A204.1 (cell line): Measurements from ENCODE around the gene SCGB3A1.

Experiments
- FAIRE-seq: peaks from 2 replicates; lab custom pipeline; 2012; peaks lifted over from hg19 to GRCh38; lab: Jason Lieb, UNC

SCGB3A1 gene

GRCh38 chr5:180604271-180604670 lies 13.0 kb upstream of the SCGB3A1 start:
- no peak for FAIRE-seq

- no peak for FAIRE-seq
Observed at GRCh38 chr5:180603076-180603594, 11.8 kb upstream of the SCGB3A1 start.

GRCh38 chr5:180602481-180603075 lies 11.3 kb upstream of the SCGB3A1 start:
- no peak for FAIRE-seq

GRCh38 chr5:180601591-180602480 lies 10.5 kb upstream of the SCGB3A1 start:
- FAIRE-seq = no peak

GRCh38 chr5:180600554-180601041 lies 9.3 kb upstream of the SCGB3A1 start:
- no peak for FAIRE-seq

- FAIRE-seq = no peak
Observed at GRCh38 chr5:180599981-180600553, 8.8 kb upstream of the SCGB3A1 start.

- no peak for FAIRE-seq
Observed at GRCh38 chr5:180599590-180599914, 8.3 kb upstream of the SCGB3A1 start.

GRCh38 chr5:180598797-180599589 lies 7.7 kb upstream of the SCGB3A1 start:
- no peak for FAIRE-seq

- no peak for FAIRE-seq
Observed at GRCh38 chr5:180598316-180598701, 7.0 kb upstream of the SCGB3A1 start.

- FAIRE-seq = no peak
Observed at GRCh38 chr5:180596668-180597231, 5.5 kb upstream of the SCGB3A1 start.

GRCh38 chr5:180596115-180596667 lies 4.9 kb upstream of the SCGB3A1 start:
- no peak for FAIRE-seq

- no peak for FAIRE-seq
Observed at GRCh38 chr5:180595381-180596114, 4.2 kb upstream of the SCGB3A1 start.

- no peak for FAIRE-seq
Observed at GRCh38 chr5:180595046-180595379, 3.7 kb upstream of the SCGB3A1 start.

GRCh38 chr5:180594311-180595045 lies 3.2 kb upstream of the SCGB3A1 start:
- FAIRE-seq = no peak

GRCh38 chr5:180593446-180594206 lies 2.3 kb upstream of the SCGB3A1 start:
- FAIRE-seq = no peak

GRCh38 chr5:180592176-180592575 lies 877 bp upstream of the SCGB3A1 start:
- no peak for FAIRE-seq

GRCh38 chr5:180590543-180591310 lies 572 bp downstream of the SCGB3A1 start:
- FAIRE-seq = no peak

GRCh38 chr5:180589771-180590542 lies 1.3 kb downstream of the SCGB3A1 start:
- FAIRE-seq = no peak
